ENCODE results near the gene DAPP1.

DNA sequence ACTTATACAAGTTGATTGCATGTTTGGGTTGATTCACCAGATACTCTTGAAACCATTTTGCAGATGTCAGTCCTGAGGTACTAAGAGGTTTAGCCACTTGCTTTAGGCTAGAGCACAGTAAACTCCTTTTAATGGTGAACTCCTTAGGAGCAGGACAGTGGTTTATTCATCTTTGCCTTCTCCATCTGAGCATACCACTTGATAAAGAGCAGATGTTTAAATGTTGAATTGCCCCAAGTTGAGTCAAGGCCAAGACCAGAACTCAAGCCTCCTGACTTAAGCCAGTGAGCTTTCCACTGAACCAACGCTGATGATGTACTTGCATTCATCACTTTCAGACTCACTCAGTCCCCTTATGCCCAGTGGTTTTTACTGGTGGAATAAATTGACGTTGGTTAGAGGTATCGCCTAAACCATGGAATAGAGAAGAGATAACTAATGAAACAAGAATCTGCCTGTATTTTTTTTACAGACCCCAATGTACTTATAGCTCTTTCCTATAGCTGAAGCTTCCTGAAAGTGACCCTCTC is 7.5 kb downstream of the DAPP1 start:
- TF ChIP-seq, protein P1, sequence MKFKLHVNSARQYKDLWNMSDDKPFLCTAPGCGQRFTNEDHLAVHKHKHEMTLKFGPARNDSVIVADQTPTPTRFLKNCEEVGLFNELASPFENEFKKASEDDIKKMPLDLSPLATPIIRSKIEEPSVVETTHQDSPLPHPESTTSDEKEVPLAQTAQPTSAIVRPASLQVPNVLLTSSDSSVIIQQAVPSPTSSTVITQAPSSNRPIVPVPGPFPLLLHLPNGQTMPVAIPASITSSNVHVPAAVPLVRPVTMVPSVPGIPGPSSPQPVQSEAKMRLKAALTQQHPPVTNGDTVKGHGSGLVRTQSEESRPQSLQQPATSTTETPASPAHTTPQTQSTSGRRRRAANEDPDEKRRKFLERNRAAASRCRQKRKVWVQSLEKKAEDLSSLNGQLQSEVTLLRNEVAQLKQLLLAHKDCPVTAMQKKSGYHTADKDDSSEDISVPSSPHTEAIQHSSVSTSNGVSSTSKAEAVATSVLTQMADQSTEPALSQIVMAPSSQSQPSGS (CRISPR knock-in tag; IDR thresholded peaks at IDR 0.05; ENCODE audit: borderline replicate concordance, low read depth): no peak
- TF ChIP-seq ZNF232 (CRISPR knock-in tag; IDR thresholded peaks at IDR 0.05) (no peak), MXD4 (CRISPR knock-in tag; IDR thresholded peaks at IDR 0.05; ENCODE audit: borderline replicate concordance) (no peak), ZNF317 (CRISPR knock-in tag; IDR thresholded peaks at IDR 0.05; ENCODE audit: borderline replicate concordance, low read depth) (no peak), TEAD4 (CRISPR knock-in tag; IDR thresholded peaks at IDR 0.05) (no peak), CREM (CRISPR knock-in tag; IDR thresholded peaks at IDR 0.05) (no peak), RORB (CRISPR knock-in tag; IDR thresholded peaks at IDR 0.05) (no peak)
- TF ChIP-seq, protein P2, sequence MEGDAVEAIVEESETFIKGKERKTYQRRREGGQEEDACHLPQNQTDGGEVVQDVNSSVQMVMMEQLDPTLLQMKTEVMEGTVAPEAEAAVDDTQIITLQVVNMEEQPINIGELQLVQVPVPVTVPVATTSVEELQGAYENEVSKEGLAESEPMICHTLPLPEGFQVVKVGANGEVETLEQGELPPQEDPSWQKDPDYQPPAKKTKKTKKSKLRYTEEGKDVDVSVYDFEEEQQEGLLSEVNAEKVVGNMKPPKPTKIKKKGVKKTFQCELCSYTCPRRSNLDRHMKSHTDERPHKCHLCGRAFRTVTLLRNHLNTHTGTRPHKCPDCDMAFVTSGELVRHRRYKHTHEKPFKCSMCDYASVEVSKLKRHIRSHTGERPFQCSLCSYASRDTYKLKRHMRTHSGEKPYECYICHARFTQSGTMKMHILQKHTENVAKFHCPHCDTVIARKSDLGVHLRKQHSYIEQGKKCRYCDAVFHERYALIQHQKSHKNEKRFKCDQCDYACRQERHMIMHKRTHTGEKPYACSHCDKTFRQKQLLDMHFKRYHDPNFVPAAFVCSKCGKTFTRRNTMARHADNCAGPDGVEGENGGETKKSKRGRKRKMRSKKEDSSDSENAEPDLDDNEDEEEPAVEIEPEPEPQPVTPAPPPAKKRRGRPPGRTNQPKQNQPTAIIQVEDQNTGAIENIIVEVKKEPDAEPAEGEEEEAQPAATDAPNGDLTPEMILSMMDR (IDR thresholded peaks at IDR 0.05): no peak
- TF ChIP-seq, protein P3, sequence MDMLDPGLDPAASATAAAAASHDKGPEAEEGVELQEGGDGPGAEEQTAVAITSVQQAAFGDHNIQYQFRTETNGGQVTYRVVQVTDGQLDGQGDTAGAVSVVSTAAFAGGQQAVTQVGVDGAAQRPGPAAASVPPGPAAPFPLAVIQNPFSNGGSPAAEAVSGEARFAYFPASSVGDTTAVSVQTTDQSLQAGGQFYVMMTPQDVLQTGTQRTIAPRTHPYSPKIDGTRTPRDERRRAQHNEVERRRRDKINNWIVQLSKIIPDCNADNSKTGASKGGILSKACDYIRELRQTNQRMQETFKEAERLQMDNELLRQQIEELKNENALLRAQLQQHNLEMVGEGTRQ (CRISPR knock-in tag; IDR thresholded peaks at IDR 0.05): no peak
- TF ChIP-seq, protein P4, sequence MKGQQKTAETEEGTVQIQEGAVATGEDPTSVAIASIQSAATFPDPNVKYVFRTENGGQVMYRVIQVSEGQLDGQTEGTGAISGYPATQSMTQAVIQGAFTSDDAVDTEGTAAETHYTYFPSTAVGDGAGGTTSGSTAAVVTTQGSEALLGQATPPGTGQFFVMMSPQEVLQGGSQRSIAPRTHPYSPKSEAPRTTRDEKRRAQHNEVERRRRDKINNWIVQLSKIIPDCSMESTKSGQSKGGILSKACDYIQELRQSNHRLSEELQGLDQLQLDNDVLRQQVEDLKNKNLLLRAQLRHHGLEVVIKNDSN (CRISPR knock-in tag; IDR thresholded peaks at IDR 0.05): no peak
